GM06990 (cell line): Measurements from ENCODE around the gene LTN1.

Source experiments
- DNase-seq: peaks from one replicate; pipeline ENCODE4 v3.0.0-alpha.2; 2011; ENCODE audit not compliant: insufficient read length; ENCODE audit errors: extremely low read depth
- H3K27me3 ChIP-seq: replicated peaks from 2 replicates; pipeline ENCODE4 v1.6.0; 2011; ENCODE audit warnings: low read length; ENCODE audit not compliant: control insufficient read depth, insufficient read depth
- H3K36me3 ChIP-seq: 2 replicates; pipeline ENCODE4 v1.5.1; 2011; ENCODE audit warnings: low read length; ENCODE audit not compliant: control insufficient read depth, insufficient read depth
- H3K4me3 ChIP-seq: replicated peaks from 2 replicates; pipeline ENCODE4 v1.5.1; 2011; ENCODE audit warnings: low read depth, mild to moderate bottlenecking, control low read depth, low read length
- TF ChIP-seq, protein P1 (sequence below): IDR thresholded peaks from 2 replicates; pipeline ENCODE4 v1.5.1; 2011; ENCODE audit warnings: low read length, control low read depth, mild to moderate bottlenecking, inconsistent platforms; ENCODE audit not compliant: insufficient read depth, poor library complexity, severe bottlenecking

LTN1 gene

DNA sequence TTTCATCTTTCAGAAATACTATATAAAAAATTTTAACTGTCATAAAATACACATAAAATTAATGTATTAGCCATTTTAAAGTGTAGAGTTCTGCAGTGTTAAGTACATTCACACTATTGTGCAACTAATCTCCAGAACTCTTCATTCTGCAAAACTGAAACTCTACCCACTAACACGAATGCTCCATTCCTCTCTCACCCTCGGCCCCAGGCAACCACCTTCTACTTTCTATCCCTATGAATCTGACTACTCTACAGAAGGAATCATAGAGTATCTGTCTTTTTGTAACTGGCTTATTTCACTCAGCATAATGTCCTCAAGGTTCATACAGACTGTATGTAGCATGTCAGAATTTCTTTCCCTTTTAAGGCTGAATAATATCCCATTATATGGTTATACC is 43.4 kb downstream of the LTN1 start:
- DNase-seq: no peak
- Histone ChIP-seq H3K4me3 (no peak overlapping the region), H3K27me3 (no peaks in the 10 kb centered on the region), H3K36me3 (peaks cover 3% of the 10 kb centered on the region)
- TF ChIP-seq, protein P1, sequence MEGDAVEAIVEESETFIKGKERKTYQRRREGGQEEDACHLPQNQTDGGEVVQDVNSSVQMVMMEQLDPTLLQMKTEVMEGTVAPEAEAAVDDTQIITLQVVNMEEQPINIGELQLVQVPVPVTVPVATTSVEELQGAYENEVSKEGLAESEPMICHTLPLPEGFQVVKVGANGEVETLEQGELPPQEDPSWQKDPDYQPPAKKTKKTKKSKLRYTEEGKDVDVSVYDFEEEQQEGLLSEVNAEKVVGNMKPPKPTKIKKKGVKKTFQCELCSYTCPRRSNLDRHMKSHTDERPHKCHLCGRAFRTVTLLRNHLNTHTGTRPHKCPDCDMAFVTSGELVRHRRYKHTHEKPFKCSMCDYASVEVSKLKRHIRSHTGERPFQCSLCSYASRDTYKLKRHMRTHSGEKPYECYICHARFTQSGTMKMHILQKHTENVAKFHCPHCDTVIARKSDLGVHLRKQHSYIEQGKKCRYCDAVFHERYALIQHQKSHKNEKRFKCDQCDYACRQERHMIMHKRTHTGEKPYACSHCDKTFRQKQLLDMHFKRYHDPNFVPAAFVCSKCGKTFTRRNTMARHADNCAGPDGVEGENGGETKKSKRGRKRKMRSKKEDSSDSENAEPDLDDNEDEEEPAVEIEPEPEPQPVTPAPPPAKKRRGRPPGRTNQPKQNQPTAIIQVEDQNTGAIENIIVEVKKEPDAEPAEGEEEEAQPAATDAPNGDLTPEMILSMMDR: no peak

DNA sequence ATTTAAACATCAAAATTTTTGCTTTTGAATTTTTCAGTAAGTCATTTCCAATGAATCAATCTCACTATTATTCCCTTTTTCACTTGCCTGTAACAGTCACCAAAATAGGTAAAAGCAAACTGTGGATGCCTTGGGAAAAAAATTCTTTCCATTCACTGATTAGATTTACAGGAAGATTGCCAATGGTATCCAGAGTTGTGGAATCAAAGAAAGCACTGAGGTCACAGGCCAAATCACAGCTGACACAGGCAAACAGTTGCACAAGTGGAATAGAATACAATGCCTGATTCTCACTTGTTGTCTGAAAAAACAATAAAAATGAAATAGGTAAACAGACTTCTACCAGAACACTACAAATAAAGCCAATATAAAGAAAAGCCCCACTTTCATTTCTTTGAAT is 48.4 kb downstream of the LTN1 start:
- no peak for DNase-seq
- H3K36me3 ChIP-seq: peaks cover 2% of the 10 kb centered on the region
- TF ChIP-seq, protein P1: no peak
- H3K4me3 ChIP-seq: no peak overlapping the region
- no peaks in the 10 kb centered on the region for H3K27me3 ChIP-seq

DNA sequence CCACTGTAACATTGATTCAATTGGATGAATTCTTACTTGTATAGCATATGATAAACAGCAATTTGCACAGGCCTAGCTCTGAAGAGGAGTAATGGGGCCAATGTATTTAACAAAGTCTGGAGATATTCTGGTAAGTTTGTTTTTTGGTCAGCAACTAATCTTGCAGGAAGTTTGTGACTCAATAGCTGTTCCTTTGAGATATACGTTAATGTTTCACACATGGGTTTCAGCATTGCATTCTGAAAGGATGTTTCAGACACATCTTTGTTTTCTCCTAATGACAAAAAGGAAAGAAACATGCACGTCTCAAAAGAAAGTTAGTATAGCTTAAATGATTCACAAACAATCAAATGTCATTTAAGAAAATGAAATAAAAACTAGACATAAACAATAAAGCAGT is 49.0 kb downstream of the LTN1 start:
- DNase-seq: no peak
- TF ChIP-seq, protein P1: no peak
- Histone ChIP-seq H3K36me3 (peaks cover 2% of the 10 kb centered on the region), H3K4me3 (no peak overlapping the region), H3K27me3 (no peaks in the 10 kb centered on the region)

DNA sequence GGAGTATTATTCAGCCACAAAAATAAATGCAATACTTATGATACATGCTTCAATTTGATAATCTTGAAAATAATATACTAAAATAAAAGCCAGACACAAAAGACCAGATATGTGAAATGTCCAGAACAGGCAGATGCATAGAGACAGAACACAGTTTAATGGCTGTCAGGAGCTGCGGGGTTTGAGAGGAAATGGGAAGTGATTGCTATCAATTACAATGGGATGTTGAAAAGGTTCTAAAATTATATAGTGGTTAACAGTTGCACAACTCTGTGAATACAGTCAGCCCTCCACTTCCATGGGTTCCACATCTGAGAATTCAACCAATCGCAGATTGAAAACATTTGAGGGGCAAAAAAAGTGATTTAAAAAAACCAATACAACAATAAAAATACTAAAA is 54.0 kb downstream of the LTN1 start:
- Histone ChIP-seq H3K4me3 (no peak overlapping the region), H3K36me3 (peaks cover 2% of the 10 kb centered on the region; the same call in 1 of the 2 replicates), H3K27me3 (no peaks in the 10 kb centered on the region)
- DNase-seq: no peak
- TF ChIP-seq, protein P1: no peak

DNA sequence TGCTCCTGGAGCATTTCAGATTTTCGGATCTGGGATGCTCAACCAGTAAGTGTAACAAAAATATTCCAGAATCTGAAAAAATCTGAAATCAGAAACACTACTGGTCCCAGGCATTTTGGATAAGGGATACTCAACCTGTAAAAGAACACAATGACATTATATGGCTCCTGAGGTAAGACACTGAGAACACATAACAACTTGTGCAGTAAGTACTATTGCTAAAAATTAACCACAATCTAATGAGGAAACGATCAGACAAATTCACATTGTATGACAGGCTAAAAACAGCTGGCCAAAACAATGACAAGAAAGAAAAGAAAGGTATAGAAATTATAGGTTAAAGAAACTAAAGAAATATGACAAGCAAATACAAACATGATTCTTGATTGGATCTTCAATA is 54.9 kb downstream of the LTN1 start:
- Histone ChIP-seq H3K36me3 (peaks cover 2% of the 10 kb centered on the region; the same call in 1 of the 2 replicates), H3K27me3 (no peaks in the 10 kb centered on the region), H3K4me3 (no peak overlapping the region)
- TF ChIP-seq, protein P1: no peak
- DNase-seq: no peak

DNA sequence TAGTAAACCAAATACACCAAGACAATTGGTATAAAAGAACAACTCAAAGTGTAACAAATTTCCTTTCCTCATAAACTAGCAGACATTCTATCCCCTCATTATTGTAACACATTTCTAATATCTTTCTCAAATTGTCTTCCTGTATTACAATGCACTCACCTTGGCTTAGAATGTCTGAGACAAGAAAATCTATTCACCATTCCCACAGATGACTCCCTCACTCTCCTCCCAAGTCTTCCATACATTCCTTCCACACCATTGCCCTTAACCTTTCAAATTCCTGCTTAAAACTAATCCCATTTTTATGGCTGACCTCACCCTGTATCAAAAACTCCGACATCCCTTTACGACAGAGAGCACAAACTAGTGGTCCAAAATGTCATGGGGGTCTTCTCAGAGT is 56.0 kb downstream of the LTN1 start:
- TF ChIP-seq, protein P1: no peak
- DNase-seq: no peak
- no peaks in the 10 kb centered on the region for H3K27me3 ChIP-seq
- no peak overlapping the region for H3K4me3 ChIP-seq
- H3K36me3 ChIP-seq: peaks cover 2% of the 10 kb centered on the region; the same call in 1 of the 2 replicates
